Activated CD4-positive, alpha-beta memory T cell treated with anti-CD3 and anti-CD28 coated beads for 36 hours (primary cell): ENCODE results near the gene PNMA6A. TPM values are rescaled to one million over a fixed set of nuclear protein-coding genes. Genes with fewer than 3 reads are reported as not detected.
"Not testable (repeated sequence)": the region's sequence is repeated elsewhere in the genome, so short reads cannot be mapped to it uniquely, and the experiment has no call there.

Experiments used
- CTCF ChIA-PET: fragments of 350-600 bp; sonication (Branson Sonifier 250); formaldehyde crosslinking; loops from one replicate; lab custom pipeline; 2021; ENCODE audit warnings: antibody characterized with exemption, inconsistent platforms; lab: Charles Lee
- POLR2A ChIA-PET: fragments of 350-600 bp; sonication (Branson Sonifier 250); formaldehyde crosslinking; loops from one replicate; lab custom pipeline; 2021; ENCODE audit warnings: antibody characterized with exemption; lab: Charles Lee
- DNase-seq: peaks from one replicate; pipeline ENCODE4 v3.0.0-alpha.2; 2020
- H3K27ac Mint-ChIP-seq: one replicate; pipeline ENCODE4 v1.8.0; 2021; ENCODE audit warnings: mixed read lengths
- H3K27me3 Mint-ChIP-seq: one replicate; pipeline ENCODE4 v1.8.0; 2021; ENCODE audit warnings: mixed read lengths
- H3K36me3 Mint-ChIP-seq: one replicate; pipeline ENCODE4 v1.8.0; 2021; ENCODE audit warnings: mixed read lengths
- H3K4me1 Mint-ChIP-seq: one replicate; pipeline ENCODE4 v1.8.0; 2021; ENCODE audit warnings: low read depth, mixed read lengths
- H3K4me3 Mint-ChIP-seq: one replicate; pipeline ENCODE4 v1.8.0; 2021; ENCODE audit warnings: mild to moderate bottlenecking, mixed read lengths
- H3K9me3 Mint-ChIP-seq: one replicate; pipeline ENCODE4 v1.8.0; 2021; ENCODE audit warnings: mixed read lengths
- intact Hi-C: fragments of 100-400 bp; cut with micrococcal nuclease; formaldehyde crosslinking; loops from one replicate; pipeline ENCODE4 v1.15.1; 2023
- total RNA-seq, 2 experiments: library from RNA; stranded (reverse); gene quantifications; one replicate each; pipeline ENCODE4 v1.2.3, GENCODE V29; 2021

PNMA6A gene
- total RNA-seq, 2 experiments from 2014 or later = 0.50 to 0.56 TPM

GRCh38 chrX:153059191-153060094 is 12.8 kb upstream of the PNMA6A start:
- Mint-ChIP-seq H3K27ac (no peak overlapping the region), H3K4me1 (no peaks in the 10 kb centered on the region), H3K4me3 (no peak overlapping the region), H3K9me3 (no peaks in the 10 kb centered on the region), H3K36me3 (no peaks in the 10 kb centered on the region), H3K27me3 (no peaks in the 10 kb centered on the region)
- CTCF ChIA-PET = no interaction called here
- intact Hi-C loops = no loop called here
- POLR2A ChIA-PET = no interaction called here
- DNase-seq = no peak

DNA sequence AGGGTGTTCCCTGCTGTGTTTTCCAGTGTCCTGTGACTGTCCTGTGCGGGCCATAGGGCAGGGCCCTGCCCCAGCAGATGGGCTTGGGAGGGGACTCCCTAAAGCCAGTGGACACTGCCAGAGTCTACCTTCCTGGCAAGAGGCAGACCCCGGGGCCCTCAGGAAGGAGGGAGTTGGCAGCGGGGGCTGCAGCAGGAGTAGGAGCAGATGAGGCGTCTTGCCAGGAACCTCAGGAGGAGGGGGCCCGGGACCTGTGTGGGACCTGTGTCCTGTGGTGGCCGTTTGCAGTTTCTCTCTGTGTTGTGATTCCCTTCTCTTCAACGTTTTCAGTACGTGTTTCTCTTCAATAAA is 12.2 kb upstream of the PNMA6A start:
- intact Hi-C loops = no loop called here
- CTCF ChIA-PET = no interaction called here
- no peaks in the 10 kb centered on the region for H3K36me3 Mint-ChIP-seq

GRCh38 chrX:153061732-153062131 is 10.5 kb upstream of the PNMA6A start:
- H3K4me1 Mint-ChIP-seq = no peaks in the 10 kb centered on the region
- ChIA-PET CTCF (interaction anchor here (0.7 kb wide), 1 partner anchor 9 kb away, joined by 3 read pairs; no protein-coding TSS in a partner anchor), POLR2A (no interaction called here)
- no peak for DNase-seq
- H3K27me3 Mint-ChIP-seq = no peaks in the 10 kb centered on the region
- H3K27ac Mint-ChIP-seq = no peak overlapping the region
- H3K9me3 Mint-ChIP-seq = no peaks in the 10 kb centered on the region
- intact Hi-C loops = no loop called here
- H3K36me3 Mint-ChIP-seq = no peaks in the 10 kb centered on the region
- H3K4me3 Mint-ChIP-seq = no peak overlapping the region

More for the DNA sequence above, 12.2 kb upstream of the PNMA6A start:
- no peak for DNase-seq
- H3K27ac Mint-ChIP-seq = no peak overlapping the region
- H3K4me3 Mint-ChIP-seq = no peak overlapping the region
- H3K4me1 Mint-ChIP-seq = no peaks in the 10 kb centered on the region
- H3K27me3 Mint-ChIP-seq = no peaks in the 10 kb centered on the region
- H3K9me3 Mint-ChIP-seq = no peaks in the 10 kb centered on the region
- POLR2A ChIA-PET = no interaction called here

DNA sequence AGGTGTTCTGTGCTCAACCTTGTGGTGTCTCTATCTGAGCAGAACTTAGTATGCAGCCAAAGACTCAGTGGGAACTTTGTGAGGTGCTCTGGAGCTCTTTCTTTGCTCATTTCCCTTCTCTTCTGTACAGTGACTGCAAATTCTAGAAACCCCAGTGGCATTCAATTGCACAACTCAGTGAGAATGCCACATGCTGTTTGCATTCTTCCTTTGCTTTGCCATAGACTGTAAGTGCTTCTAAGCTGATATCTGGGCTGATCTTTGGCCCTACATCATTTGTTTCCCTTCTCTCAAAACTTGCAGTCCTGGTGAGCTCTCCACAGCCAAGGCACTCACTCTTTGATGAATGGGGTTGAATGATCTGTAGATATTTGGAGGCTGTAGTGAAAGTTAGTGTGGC is 8.9 kb upstream of the PNMA6A start:
- H3K4me1 Mint-ChIP-seq = no peaks in the 10 kb centered on the region
- no peak for DNase-seq
- ChIA-PET POLR2A (no interaction called here), CTCF (no interaction called here)
- no peaks in the 10 kb centered on the region for H3K9me3 Mint-ChIP-seq
- no peaks in the 10 kb centered on the region for H3K36me3 Mint-ChIP-seq
- intact Hi-C loops = no loop called here
- no peak overlapping the region for H3K4me3 Mint-ChIP-seq
- H3K27ac Mint-ChIP-seq = no peak overlapping the region
- H3K27me3 Mint-ChIP-seq = no peaks in the 10 kb centered on the region

GRCh38 chrX:153064061-153064460 is 8.2 kb upstream of the PNMA6A start:
- no peak for DNase-seq
- Mint-ChIP-seq H3K36me3 (no peaks in the 10 kb centered on the region), H3K27ac (no peak overlapping the region), H3K9me3 (no peaks in the 10 kb centered on the region), H3K4me1 (no peaks in the 10 kb centered on the region), H3K27me3 (no peaks in the 10 kb centered on the region), H3K4me3 (no peak overlapping the region)
- CTCF ChIA-PET = no interaction called here
- POLR2A ChIA-PET = no interaction called here
- intact Hi-C loops = no loop called here

DNA sequence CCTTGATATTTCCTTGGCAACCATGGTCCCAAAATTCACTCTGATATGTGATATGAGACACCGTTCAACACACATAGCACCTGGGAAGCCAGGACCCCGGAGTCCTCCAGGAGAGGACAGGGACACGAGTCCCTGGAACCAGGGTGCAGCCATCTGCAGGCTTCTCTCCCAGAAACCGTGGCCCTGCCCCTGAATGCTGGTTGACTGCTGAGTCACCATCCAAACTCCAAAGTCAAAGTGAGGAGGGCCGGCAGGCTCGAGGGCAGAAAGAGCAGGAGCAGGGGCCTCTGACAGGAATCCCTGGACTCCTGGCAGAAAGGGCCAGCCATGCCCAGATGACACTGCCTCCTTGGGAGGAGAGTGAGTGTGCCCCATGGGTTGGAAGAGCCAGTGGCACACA is 6.9 kb upstream of the PNMA6A start:
- DNase-seq = no peak
- ChIA-PET CTCF (no interaction called here), POLR2A (no interaction called here)
- Mint-ChIP-seq H3K27ac (no peak overlapping the region), H3K9me3 (no peaks in the 10 kb centered on the region), H3K36me3 (no peaks in the 10 kb centered on the region), H3K4me1 (no peaks in the 10 kb centered on the region), H3K4me3 (no peak overlapping the region), H3K27me3 (no peaks in the 10 kb centered on the region)
- intact Hi-C loops = no loop called here

GRCh38 chrX:153066402-153066801 is 5.9 kb upstream of the PNMA6A start:
- H3K4me3 Mint-ChIP-seq, POLR2A ChIA-PET, H3K9me3 Mint-ChIP-seq, H3K4me1 Mint-ChIP-seq, CTCF ChIA-PET, DNase-seq, intact Hi-C loops, H3K27me3 Mint-ChIP-seq, H3K27ac Mint-ChIP-seq, H3K36me3 Mint-ChIP-seq: not testable (repeated sequence)

- intact Hi-C loops, H3K36me3 Mint-ChIP-seq, H3K27me3 Mint-ChIP-seq, DNase-seq, H3K4me1 Mint-ChIP-seq, H3K9me3 Mint-ChIP-seq, H3K4me3 Mint-ChIP-seq, POLR2A ChIA-PET, CTCF ChIA-PET, H3K27ac Mint-ChIP-seq: not testable (repeated sequence)
These were observed 1.1 kb downstream of the PNMA6A start for GRCh38 chrX:153073331-153073730.

GRCh38 chrX:153074262-153074899 is 2.1 kb downstream of the PNMA6A start:
- ChIA-PET POLR2A (no interaction called here), CTCF (no interaction called here)
- DNase-seq = no peak
- no peaks in the 10 kb centered on the region for H3K4me1 Mint-ChIP-seq
- H3K4me3 Mint-ChIP-seq = no peak overlapping the region
- H3K27me3 Mint-ChIP-seq = no peaks in the 10 kb centered on the region
- no peaks in the 10 kb centered on the region for H3K9me3 Mint-ChIP-seq
- H3K27ac Mint-ChIP-seq = no peak overlapping the region
- intact Hi-C loops = no loop called here
- no peaks in the 10 kb centered on the region for H3K36me3 Mint-ChIP-seq

- intact Hi-C loops = no loop called here
- no peak for DNase-seq
- no peaks in the 10 kb centered on the region for H3K27me3 Mint-ChIP-seq
- H3K36me3 Mint-ChIP-seq = no peaks in the 10 kb centered on the region
- CTCF ChIA-PET = no interaction called here
- H3K4me3 Mint-ChIP-seq = no peak overlapping the region
- POLR2A ChIA-PET = no interaction called here
- no peaks in the 10 kb centered on the region for H3K9me3 Mint-ChIP-seq
- no peak overlapping the region for H3K27ac Mint-ChIP-seq
- no peaks in the 10 kb centered on the region for H3K4me1 Mint-ChIP-seq
These were observed 2.7 kb downstream of the PNMA6A start for GRCh38 chrX:153074935-153075334.

GRCh38 chrX:153075366-153075765 is 3.1 kb downstream of the PNMA6A start:
- no peak overlapping the region for H3K4me3 Mint-ChIP-seq

DNA sequence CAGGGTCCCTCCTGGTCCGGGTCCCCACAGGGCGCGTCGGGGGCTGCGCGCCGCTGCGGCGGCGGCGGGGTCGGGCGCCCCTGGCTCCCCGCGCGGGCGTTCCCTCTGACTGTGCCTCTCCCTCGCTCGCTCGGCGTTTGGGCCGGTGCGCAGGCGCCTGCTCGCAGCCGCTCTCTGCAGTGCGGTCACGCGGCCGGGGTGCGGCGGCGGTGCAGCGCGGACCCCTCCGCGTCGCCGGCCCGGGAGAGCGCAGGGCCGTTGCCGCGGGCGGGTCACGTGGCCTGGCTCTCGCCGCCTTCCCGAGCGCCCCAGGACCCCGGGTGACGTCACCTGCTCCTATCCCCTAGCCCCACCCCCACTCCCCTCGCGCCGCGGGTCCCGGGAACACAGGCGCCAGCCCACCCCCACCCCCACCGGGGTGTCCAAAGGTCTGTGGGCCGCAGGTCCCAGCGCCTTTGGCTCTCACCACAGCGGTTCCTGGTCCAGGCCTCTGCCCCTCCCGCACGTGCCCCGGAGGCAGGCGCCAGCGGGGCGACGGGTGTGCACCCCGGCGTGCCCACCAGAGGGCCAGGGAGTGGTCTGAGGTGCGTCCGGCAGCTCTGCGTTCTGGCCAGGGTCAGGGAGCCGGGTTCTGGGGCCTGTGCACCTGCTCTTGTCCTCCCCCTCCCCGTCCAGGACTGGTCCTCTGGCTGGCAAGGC is 5.3 kb downstream of the PNMA6A start:
- H3K4me3 Mint-ChIP-seq, H3K27ac Mint-ChIP-seq, intact Hi-C loops, H3K9me3 Mint-ChIP-seq, H3K27me3 Mint-ChIP-seq, POLR2A ChIA-PET, DNase-seq, H3K36me3 Mint-ChIP-seq, H3K4me1 Mint-ChIP-seq, CTCF ChIA-PET: not testable (repeated sequence)

More at GRCh38 chrX:153075366-153075765, 3.1 kb downstream of the PNMA6A start:
- H3K27me3 Mint-ChIP-seq = no peaks in the 10 kb centered on the region
- intact Hi-C loops = no loop called here
- H3K9me3 Mint-ChIP-seq = no peaks in the 10 kb centered on the region
- DNase-seq = no peak
- CTCF ChIA-PET = no interaction called here
- no peaks in the 10 kb centered on the region for H3K36me3 Mint-ChIP-seq
- no peak overlapping the region for H3K27ac Mint-ChIP-seq
- POLR2A ChIA-PET = no interaction called here
- H3K4me1 Mint-ChIP-seq = no peaks in the 10 kb centered on the region
